NCI-H1417 (cell line): ENCODE data around the gene DDX55.
"Not testable (repeated sequence)": the region's sequence is repeated elsewhere in the genome, so short reads cannot be mapped to it uniquely, and the experiment has no call there.

Experiments
- DNase-seq, 3 experiments: peaks; one replicate each; lab custom pipeline; 2025; lab: John Stamatoyannopoulos, UW

The DDX55 gene, protein sequence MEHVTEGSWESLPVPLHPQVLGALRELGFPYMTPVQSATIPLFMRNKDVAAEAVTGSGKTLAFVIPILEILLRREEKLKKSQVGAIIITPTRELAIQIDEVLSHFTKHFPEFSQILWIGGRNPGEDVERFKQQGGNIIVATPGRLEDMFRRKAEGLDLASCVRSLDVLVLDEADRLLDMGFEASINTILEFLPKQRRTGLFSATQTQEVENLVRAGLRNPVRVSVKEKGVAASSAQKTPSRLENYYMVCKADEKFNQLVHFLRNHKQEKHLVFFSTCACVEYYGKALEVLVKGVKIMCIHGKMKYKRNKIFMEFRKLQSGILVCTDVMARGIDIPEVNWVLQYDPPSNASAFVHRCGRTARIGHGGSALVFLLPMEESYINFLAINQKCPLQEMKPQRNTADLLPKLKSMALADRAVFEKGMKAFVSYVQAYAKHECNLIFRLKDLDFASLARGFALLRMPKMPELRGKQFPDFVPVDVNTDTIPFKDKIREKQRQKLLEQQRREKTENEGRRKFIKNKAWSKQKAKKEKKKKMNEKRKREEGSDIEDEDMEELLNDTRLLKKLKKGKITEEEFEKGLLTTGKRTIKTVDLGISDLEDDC

DNA sequence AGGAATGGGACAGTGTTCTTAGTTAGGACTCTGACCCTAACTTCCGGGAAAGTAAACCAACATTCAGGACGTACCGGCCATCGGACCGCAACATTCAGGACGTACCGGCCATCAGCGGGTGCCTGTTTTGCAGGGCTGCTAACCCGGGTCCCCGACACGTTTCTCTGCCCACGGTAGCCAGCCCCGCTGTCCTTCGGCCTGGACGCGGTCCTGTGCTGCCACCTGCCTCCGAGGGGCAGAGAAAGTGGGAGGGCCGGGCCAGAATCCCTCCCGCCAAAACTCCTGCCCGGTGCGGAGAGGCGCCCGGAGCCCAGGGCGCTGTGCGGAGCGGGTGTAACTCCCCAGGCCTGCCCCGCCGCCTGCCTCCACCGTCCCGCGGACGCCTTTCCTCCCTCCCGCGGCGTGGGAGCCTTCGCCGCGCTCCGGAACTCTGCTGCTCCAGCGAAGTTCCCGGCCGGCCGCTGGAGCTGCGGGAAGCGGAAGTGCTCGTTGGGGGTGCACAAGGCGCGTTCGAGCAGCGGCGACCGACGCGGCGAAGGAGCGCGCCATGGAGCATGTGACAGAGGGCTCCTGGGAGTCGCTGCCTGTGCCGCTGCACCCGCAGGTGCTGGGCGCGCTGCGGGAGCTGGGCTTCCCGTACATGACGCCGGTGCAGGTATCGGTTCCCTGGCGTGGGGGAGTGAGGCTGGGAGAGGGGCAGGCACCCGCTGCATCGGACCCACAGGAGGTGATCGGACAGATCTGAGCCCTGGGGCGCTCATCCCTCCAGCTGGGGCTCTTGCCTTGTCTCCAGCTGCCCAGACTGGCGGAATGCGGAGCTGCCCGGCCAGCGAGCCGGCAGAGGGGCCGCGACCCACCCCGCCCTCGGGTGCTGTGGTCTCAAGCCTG is at the start of gene DDX55:
Gene DDX55 (plus strand): TSS at position 498 of the 888 bp plus-strand sequence. CDS start 50 bp downstream, at position 548.
- peak; percentile 92 to 93 (median 93) for DNase-seq

DNA sequence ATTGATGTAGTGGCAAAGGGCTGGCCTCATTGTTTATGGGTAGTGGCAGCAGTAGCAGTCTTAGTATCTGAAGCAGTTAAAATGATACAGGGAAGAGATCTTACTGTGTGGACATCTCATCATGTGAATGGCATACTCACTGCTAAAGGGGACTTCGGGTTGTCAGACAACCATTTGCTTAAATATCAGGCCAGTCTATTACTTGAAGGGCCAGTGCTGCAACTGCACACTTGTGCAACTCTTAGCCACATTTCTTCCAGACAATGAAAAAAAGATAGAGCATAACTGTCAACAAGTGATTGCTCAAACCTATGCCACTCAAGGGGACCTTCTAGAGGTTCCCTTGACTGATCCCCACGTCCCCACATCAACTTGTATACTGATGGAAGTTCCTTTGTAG is 47.8 kb upstream of the DDX55 start:
- not testable (repeated sequence) for DNase-seq

DNA sequence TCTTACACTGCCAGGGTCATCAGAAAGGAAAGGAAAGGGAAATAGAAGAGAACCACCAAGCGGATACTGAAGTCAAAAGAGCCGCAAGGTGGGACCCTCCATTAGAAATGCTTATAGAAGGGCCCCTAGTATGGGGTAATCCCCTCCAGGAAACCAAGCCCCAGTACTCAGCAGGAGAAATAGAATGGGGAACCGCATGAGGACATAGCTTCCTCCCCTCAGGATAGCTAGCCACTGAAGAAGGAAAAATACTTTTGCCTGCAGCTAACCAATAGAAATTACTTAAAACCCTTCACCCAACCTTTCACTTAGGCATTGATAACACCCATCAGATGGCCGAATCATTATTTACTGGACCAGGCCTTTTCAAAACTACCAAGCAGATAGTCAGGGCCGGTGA is 47.1 kb upstream of the DDX55 start:
- DNase-seq: not testable (repeated sequence)

DNA sequence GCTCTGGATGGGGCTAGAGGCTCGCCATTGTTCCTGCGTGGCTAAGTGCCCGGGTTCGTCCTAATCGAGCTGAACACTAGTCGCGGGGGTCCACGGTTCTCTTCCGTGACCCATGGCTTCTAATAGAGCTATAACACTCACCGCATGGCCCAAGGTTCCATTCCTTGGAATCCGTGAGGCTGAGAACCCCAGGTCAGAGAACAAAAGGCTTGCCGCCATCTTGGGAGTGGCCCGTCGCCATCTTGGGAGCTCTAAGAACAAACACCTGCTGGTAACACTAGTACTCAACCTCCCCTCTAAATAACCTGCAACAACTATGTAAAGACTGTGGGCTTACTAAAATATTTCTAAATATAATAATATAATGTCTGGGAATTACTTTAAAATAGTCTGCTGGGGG is 43.4 kb upstream of the DDX55 start:
- DNase-seq: not testable (repeated sequence)

DNA sequence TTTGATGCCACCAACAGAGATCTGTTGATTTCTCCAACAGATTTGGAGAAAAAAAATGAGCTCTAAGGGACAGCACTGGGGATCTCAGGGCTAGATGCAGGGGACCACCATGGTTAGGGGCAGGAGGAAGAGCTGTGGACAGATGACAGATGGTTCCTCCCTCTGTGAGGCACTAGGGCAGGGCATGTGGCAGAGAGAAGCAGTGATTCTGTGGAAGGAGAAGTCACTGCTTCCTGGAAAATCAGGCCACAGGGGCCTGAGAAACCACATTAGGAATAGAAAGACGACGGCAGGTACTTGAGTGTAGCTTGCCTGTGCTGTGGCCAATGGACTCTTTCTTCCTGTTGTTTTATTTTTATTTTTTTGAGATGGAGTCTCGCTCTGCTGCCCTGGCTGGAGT is 42.4 kb upstream of the DDX55 start:
- DNase-seq: no peak

DNA sequence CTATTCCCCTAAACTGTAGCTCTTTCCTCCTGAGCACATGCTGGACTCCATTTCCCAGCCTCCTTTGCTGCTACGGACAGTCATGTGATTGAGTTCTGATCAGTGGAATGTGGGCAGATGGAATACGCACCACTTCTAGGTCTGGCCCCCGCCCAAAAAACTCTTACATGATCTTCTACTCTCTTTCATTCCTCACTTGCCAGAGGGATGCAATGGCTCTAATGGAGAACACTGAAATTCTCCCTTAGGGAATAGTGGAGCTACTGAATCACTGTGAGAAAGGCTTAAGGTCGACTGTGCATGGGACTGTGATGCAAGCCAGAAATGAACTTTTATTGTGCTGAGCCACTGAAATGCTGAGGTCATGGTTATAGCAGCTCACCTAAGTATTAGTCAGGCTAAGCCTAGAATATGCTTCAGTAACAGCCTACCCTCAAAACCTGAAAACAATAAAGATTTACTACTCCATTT is 30.5 kb upstream of the DDX55 start:
- DNase-seq: peak in 1 of 3 experiments; percentile 9

DNA sequence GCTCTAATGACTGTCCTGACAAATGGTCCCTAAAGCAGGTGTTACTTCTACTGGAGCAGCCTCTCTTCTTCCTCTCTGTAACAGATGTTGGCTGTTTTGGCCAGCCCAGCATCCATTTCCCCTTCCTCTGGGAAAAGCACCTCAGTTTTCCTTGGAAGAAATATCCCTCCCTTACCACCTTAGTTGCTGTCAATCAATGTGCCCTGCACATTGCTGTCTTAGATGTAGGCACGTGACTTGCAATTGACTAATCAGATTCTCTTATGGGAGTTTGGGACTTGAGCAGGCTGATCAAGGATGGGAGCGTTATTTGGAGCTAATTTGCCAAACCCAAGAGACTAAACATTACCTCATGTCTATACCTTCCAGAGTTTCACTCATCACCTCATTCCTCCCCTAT is 29.5 kb upstream of the DDX55 start:
- no peak for DNase-seq

DNA sequence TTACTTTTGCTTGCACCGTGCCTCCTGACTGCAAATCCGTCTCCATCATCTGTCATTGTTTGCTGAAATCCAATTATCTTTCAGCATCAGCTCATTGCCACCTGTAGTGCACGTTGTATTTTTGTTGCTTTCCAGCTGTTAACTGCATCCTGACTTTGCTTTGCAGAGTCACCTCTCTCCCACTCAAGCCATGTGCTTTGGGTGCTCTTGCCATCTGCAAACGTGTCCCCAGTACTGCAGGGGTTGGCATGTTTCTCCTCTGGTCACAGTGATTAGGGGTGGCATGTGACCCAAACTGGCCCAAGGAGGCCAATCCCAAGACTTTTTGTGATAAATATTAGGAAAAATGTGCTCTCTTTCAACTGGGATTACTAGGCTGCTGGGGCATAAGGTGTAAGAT is 28.0 kb upstream of the DDX55 start:
- no peak for DNase-seq

DNA sequence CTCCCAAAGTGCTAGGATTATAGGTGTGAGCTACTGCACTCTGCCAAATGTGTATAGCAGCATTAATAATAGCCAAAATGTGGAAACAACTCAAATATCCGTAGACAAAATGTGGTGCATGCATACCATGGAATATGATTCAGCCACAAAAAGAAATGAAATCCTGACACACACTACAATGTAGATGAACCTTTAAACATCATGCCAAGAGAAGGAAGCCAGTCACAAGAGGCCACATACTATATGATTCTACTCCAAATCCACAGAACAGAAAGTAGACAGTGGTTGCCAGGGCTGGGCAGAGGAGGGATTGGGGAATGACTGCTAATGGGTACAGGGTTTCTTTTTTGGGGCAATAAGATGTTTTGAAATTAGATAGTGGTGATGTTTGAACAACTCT is 25.3 kb upstream of the DDX55 start:
- no peak for DNase-seq

DNA sequence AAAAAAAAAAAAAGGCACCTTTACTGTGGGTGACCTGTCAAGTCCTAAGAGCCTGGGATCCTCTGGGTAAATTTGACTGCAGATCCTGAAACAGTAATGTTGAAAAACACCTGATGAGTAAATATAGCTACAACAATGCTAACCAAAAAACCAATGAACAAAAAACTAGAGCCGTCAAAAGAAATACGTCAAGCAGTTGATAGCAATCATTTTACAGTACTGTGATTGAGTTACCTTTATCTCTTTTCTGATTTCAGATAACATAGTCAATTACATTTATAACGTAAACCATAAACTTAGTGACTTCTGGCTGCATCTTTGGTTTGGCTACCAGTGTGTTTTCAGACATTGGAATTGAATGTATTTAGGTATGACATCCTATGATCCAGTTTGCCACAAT is 23.7 kb upstream of the DDX55 start:
- no peak for DNase-seq

DNA sequence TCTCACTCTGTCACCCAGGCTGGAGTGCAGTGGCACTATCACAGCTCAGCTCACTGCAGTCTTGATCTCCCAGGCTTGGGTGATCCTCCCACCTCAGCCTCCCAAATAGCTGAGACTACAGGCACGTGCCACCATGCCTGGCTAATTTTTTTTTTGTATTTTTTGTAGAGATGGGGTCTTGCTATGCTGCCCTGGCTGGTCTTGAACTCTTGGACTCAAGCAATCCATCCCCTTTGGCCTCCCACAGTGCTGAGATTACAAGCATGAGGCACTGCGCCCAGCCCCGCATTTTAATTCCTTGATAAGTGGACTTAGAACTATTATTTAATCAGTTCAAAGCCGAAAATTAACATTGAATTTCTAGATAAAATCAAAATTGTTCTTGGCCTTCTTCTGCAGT is 23.1 kb upstream of the DDX55 start:
- not testable (repeated sequence) for DNase-seq

DNA sequence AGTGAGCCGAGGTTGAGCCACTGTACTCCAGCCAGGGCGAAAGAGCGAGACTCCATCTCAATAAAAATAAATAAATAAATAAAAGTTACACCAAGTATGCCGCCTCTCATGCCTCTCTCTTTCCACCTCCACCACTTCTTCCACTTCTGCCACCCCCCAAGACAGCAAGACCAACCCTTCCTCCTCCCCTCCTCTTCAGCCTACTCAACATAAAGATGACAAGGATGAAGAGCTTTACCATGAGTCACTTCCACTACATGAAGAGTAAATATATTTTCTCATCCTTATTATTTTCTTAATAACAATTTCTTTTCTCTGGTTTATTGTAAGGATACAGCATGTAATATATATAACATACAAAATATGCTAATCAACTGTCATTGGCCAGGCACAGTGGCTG is 21.1 kb upstream of the DDX55 start:
- no peak for DNase-seq

DNA sequence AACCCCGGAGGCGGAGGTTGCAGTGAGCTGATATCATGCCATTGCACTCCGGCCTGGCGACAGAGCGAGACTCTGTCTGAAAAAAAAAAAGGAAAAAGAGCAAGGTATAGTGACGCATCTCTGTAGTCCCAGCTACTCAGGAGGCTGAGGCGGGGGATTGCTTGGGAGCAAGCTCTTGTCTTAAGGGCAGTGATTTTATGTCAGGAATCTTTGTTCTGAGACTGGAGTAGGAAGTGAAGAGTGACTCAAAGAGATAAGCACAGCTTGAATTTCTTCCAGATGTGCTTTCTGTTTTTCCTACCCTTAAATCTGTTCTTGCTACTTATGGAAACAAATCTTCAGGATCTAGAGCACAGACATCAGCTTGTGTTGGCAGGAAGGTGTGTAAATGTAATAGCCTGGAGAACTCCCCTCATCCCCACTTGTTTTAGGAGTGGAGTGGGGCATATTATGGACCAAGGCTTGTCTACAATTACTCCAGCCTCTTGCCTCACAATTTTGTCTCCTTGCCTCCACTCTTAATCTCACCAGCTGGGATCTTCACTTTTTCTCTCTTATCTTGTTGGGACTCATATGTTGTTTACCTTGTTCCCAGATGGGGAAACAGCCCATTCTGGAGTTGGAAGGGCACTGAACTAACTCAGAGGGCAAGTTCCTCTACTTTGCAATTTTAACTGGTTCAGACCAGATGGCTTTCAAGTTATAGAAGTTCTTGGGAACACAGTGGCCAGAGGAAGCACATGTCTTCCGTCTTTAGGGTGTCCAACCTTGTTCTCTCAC is 10.0 kb upstream of the DDX55 start:
- DNase-seq: no peak

DNA sequence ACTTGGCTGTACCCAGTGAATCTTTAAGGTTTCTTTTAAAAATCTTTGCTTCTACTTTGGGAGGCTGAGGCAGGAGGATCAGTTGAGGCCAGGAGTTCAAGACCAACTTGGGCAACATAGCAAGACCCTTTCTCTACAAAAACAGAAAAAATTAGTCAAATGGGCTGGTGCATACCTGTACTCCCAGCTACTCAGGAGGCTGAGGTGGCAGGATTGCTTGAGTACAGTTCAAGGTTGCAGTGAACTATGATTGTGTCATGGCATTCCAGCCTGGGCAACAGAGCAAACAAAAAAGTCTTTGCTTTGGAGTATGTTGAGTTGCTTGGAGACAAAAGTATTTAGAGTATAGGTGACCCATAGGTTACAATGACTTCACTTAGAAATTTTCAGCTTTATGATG is 6.2 kb upstream of the DDX55 start:
- no peak for DNase-seq

DNA sequence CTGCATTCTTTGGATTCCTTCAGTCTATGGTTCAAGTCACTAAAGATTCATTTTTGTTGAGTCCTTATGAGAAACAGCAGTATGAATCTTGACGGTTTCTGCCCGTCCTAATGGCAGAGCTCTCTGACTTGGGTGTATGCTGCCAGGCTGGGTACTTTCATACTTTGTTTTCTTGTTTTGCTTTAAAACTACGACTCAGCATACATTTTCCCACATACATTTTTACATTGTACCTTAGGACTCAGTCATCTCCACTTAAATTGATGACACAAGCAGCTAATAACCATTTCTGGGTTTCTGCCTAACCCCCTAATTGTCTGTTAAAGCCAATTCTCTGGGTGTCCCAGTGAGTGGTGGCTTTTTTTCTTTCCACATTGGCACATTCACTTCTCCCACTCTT is 4.8 kb upstream of the DDX55 start:
- no peak for DNase-seq

DNA sequence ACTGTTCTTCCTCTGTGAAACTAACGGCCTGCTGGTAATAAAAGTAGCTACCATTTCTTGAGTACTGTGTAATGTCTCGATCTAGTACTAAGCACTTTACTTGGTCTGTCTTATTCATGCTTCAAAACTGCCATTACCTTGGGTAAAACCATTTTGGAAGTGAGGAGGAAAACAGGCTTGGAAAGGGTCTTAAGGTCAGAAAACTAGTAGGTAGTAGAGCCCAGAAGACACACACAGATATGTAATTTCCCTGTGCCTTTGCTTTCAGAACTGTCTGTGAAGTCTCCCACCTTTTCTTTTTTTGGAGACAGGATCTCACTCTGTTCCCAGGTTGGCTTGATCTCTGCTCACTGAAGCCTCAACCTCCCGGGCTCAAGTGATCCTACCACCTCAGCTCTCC is 3.4 kb upstream of the DDX55 start:
- DNase-seq: no peak

DNA sequence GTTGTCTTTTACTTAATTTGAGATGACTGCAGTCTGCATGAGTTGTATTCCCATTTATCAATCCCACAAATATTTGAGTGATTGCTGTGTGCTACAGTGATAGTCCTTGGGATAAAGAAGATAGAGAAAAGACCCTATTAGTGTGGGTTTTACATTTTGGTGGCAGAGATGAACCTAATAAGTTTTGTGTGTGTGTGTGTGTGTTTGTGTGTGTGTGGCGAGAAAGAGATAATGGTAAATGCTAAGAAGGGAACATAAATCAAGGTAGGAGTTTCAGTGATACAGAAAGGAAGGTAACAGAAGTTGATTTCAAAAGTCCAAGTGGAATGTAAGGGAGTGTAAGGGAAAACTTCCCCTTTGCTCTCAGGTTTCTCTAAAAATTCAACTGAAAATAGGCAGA is 2.6 kb upstream of the DDX55 start:
- DNase-seq: no peak

DNA sequence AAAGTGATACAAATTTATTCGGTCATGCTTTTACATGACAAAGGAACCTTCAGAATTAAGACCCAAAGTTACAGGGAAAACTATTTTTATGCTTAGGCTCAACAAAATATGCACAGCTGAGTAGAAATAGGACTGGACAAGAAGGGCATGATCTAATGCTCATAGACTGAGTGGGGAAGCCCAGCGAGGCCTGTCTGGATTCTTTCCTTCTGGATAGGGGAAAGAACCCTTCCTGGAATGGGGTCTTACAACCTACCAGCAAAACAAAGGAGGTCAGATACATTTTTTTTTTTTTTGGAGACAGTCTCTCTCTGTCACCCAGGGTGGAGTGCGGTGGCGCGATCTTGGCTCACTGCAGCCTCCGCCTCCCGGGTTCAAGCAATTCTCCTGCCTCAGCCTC is 2.2 kb upstream of the DDX55 start:
- DNase-seq: no peak

DNA sequence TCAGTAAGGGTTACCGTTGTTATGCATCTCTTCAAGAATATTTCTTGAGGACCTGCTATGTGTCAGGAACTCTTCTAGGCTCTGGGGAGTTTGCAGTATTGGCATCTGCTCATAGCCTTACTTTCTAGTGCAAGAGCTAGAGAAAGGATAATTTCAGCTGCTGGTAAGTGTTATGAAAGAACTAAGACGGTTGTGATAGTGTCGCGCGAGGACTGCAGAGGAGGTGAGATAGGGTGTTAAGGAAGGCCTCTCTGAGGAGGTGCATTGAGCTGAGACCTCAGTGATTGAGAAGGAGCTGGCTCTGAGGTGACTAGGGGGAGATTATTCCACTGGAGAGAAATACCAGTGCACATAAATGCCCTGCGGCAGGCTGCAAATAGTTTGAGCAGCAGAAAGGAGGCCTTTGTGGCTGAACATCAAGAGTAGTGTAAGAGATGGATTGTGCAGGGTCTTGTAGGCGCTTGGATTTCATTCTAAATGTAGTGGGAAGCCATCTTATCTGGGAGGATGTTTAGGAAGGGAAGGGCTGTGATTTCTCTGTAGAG is 824 bp downstream of the DDX55 start:
- DNase-seq: peak in 1 of 3 experiments; percentile 43

DNA sequence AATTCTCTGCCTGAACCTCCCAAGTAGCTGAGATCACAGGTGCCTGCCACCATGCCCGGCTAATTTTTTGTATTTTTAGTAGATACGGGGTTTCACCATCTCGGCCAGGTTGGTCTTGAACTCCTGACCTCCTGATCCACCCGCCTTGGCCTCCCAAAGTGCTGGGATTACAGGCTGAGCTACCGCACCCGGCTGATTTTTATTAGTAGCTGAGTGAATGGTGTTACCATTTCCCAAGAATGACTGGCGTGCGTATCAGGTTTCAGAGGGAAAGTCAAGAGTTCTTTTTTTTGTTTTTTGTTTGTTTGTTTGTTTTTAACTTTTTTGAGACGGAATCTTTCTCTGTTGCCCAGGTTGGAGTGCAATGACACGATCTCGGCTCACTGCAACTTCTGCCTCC is 1.6 kb downstream of the DDX55 start:
- not testable (repeated sequence) for DNase-seq

DNA sequence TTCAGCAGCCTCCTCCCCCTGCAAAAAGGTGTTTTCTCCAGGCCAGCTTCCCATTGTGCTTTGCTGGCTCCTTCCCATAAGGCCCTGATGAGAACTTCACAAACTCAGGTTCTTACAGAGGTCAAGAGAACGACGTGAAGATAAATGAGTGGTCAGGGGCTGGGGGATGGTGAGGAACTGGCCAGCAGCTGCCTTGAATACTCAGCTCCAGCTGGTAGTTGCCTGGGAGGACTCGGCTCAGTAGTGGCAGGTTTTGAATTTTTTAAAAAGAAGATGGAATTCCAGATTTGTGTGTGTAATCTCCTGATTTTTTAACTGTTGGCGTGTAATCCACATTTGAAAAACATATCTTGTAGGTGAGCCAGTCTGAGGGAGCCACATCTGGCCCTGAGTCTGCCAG is 5.9 kb downstream of the DDX55 start:
- no peak for DNase-seq
